ENCODE data around the gene COPS7A. TPM values are rescaled to one million over a fixed set of nuclear protein-coding genes. Genes with fewer than 3 reads are reported as not detected.

COPS7A gene
- total and polyA plus RNA-seq, 9 of the 15 experiments (the other 6 are each of a cell fraction or from before 2014, with no cell fraction given) = 12.7 to 36.0 (median 24.3) TPM

GRCh38 chr12:6696690-6697583, 26.9 kb upstream of the COPS7A start:
- WGBS (ENCODE audit: insufficient coverage, low coverage, missing lambda C conversion rate) = 45% methylated on average over 16 of the region's 17 CpGs
- H3K27ac ChIP-seq (ENCODE audit: extremely low read depth, low read depth, low read length) = no peak overlapping the region

More at GRCh38 chr12:6696690-6697583, 26.9 kb upstream of the COPS7A start:
- in situ Hi-C loops (cut with MboI) = no loop called here
- H2AFZ ChIP-seq (ENCODE audit: low read depth, low read length) = no peak overlapping the region
- no peaks in the 10 kb centered on the region for H3K9me1 ChIP-seq (ENCODE audit: control insufficient read depth, insufficient read depth, low read length)
- no peak overlapping the region for H3K4me2 ChIP-seq (ENCODE audit: insufficient read depth, low read length)
- POLR2A ChIA-PET = interaction anchor here (0.5 to 2.8 kb wide), 3 partner anchors 8 to 374 kb away, joined by 3 to 11 read pairs (median 3); partner anchors contain the start of gene ZNF384
- CTCF ChIA-PET (ENCODE audit: low intra/inter-chr PET ratio) = interaction anchor here (0.7 to 1.4 kb wide), 2 partner anchors 98 to 134 kb away, joined by 4 to 5 read pairs; no protein-coding TSS in a partner anchor
- no peak for TF ChIP-seq CHD1 (IDR thresholded peaks at IDR 0.05; ENCODE audit: low read length)
- peak; percentile 44 for TF ChIP-seq POLR2G (IDR thresholded peaks at IDR 0.05; ENCODE audit: low read depth, low read length)
- DNase-seq (ENCODE audit: extremely low read depth in 1 of 4, low spot score in 3 of 4) = no peak
- no peak overlapping the region for H3K4me3 ChIP-seq
- no peaks in the 10 kb centered on the region for H3K9me3 ChIP-seq (replicated peaks; ENCODE audit: control insufficient read depth, insufficient read depth, low read depth, low read length)
- FAIRE-seq = no peak
- peaks cover 11 to 27% of the 10 kb centered on the region in 2 experiments; a peak in 4 of 5 replicates for H3K27me3 ChIP-seq (ENCODE audit: control insufficient read depth in 2 of 2, insufficient read depth in 2 of 2, low read length in 2 of 2)
- H3K4me1 ChIP-seq (replicated peaks in 1 of 2; ENCODE audit: control insufficient read depth in 2 of 2, insufficient read depth in 2 of 2, low read length in 2 of 2) = peaks cover 0 to 30% of the 10 kb centered on the region in 2 experiments; a peak in 2 of 5 replicates
- H3K9ac ChIP-seq (ENCODE audit: insufficient read depth in 1 of 2, low read depth in 2 of 2, low read length in 2 of 2) = no peak overlapping the region
- no peaks in the 10 kb centered on the region for H3K79me2 ChIP-seq (ENCODE audit: control insufficient read depth, insufficient read depth, low read length)
- H4K20me1 ChIP-seq (replicated peaks; ENCODE audit: control insufficient read depth, insufficient read depth, low read length) = no peaks in the 10 kb centered on the region
- H3K36me3 ChIP-seq (ENCODE audit: control insufficient read depth, insufficient read depth, low read length) = no peaks in the 10 kb centered on the region
- intact Hi-C loops (cut with micrococcal nuclease) = no loop called here
- no TSS peak for BruUV-seq (replicated peaks)
- no peak for ATAC-seq

All from K562 (cell line).